CD8-positive, alpha-beta memory T cell (primary cell): ENCODE measurements around the gene TMOD2. TPM values are rescaled to one million over a fixed set of nuclear protein-coding genes. Genes with fewer than 3 reads are reported as not detected.

Source experiments
- CTCF ChIA-PET: fragments of 350-600 bp; sonication (Branson Sonifier 250); formaldehyde crosslinking; loops from one replicate; lab custom pipeline; 2021; ENCODE audit warnings: antibody characterized with exemption; lab: Charles Lee
- POLR2A ChIA-PET: fragments of 350-600 bp; sonication (Branson Sonifier 250); formaldehyde crosslinking; loops from one replicate; lab custom pipeline; 2021; ENCODE audit warnings: antibody characterized with exemption; lab: Charles Lee
- DNase-seq, 5 donors: peaks; one replicate each; pipeline versions ENCODE4 v3.0.0 to v3.0.0-alpha.2; 2020 to 2022; ENCODE audit warnings: mixed read lengths in 1 of 5
- H3K27ac ChIP-seq: one replicate; pipeline ENCODE4 v1.7.0; 2013; ENCODE audit warnings: low read depth, mild to moderate bottlenecking, low read length, moderate library complexity
- H3K27me3 ChIP-seq: 2 replicates; pipeline ENCODE4 v1.7.0; 2013; ENCODE audit warnings: low read length, mild to moderate bottlenecking; ENCODE audit not compliant: insufficient read depth, poor library complexity, severe bottlenecking
- H3K36me3 ChIP-seq: 2 replicates; pipeline ENCODE4 v1.7.0; 2013; ENCODE audit warnings: mild to moderate bottlenecking, low read length, moderate library complexity; ENCODE audit not compliant: insufficient read depth
- H3K4me1 ChIP-seq: 2 replicates; pipeline ENCODE4 v1.7.0; 2013; ENCODE audit warnings: mild to moderate bottlenecking, low read length, moderate library complexity; ENCODE audit not compliant: insufficient read depth
- H3K4me3 ChIP-seq: 2 replicates; pipeline ENCODE4 v1.7.0; 2013; ENCODE audit warnings: mild to moderate bottlenecking, low read length
- H3K9me3 ChIP-seq: 2 replicates; pipeline ENCODE4 v1.7.0; 2013; ENCODE audit warnings: mild to moderate bottlenecking, low read length
- H3K27ac Mint-ChIP-seq, 8 donors: one replicate each; pipeline ENCODE4 v1.8.0; 2020 to 2021; ENCODE audit warnings: mixed read lengths in 8 of 8, mild to moderate bottlenecking in 6 of 8, inconsistent platforms in 3 of 8, moderate library complexity in 3 of 8
- H3K27me3 Mint-ChIP-seq, 2 donors: one replicate each; pipeline ENCODE4 v1.8.0; 2020 to 2021; ENCODE audit warnings: mixed read lengths in 2 of 2, mild to moderate bottlenecking in 1 of 2, moderate library complexity in 1 of 2
- H3K36me3 Mint-ChIP-seq, 3 donors: one replicate each; pipeline ENCODE4 v1.8.0; 2020 to 2021; ENCODE audit warnings: mixed read lengths in 3 of 3, inconsistent platforms in 1 of 3, mild to moderate bottlenecking in 1 of 3
- H3K4me1 Mint-ChIP-seq, 3 donors: one replicate each; pipeline ENCODE4 v1.8.0; 2020 to 2021; ENCODE audit warnings: mixed read lengths in 3 of 3, inconsistent platforms in 1 of 3, mild to moderate bottlenecking in 1 of 3
- H3K4me3 Mint-ChIP-seq, 7 donors: one replicate each; pipeline ENCODE4 v1.8.0; 2020 to 2021; ENCODE audit warnings: mixed read lengths in 7 of 7, mild to moderate bottlenecking in 6 of 7, moderate library complexity in 4 of 7, inconsistent platforms in 2 of 7
- H3K9me3 Mint-ChIP-seq, 5 donors: one replicate each; pipeline ENCODE4 v1.8.0; 2020 to 2022; ENCODE audit warnings: mixed read lengths in 5 of 5, mild to moderate bottlenecking in 3 of 5, moderate library complexity in 2 of 5, inconsistent platforms in 1 of 5
- polyA plus RNA-seq: library from polyadenylated mRNA; unstranded; fragments of 300-500 nt; fragmentation: Illumina TruSeq; gene quantifications from one replicate; pipeline ENCODE4 v1.2.3, GENCODE V29; 2021
- total RNA-seq, 2 experiments: library from RNA; stranded (reverse); gene quantifications; one replicate each; pipeline ENCODE4 v1.2.3, GENCODE V29; 2021

Gene TMOD2
- total and polyA plus RNA-seq, 3 experiments from 2014 or later = 3.1 to 10.0 (median 8.6) TPM

GRCh38 chr15:51736751-51737521 is 14.5 kb upstream of the TMOD2 start:
- Mint-ChIP-seq H3K4me3 (peak overlapping the region; percentile 88 to 97 (median 93)), H3K4me1 (peaks cover 55 to 66% (median 63%) of the 10 kb centered on the region in 3 donors), H3K27ac (peak overlapping the region; percentile 92 to 99 (median 96)), H3K27me3 (no peaks in the 10 kb centered on the region), H3K36me3 (peaks cover 0 to 22% (median 0%) of the 10 kb centered on the region in 3 donors), H3K9me3 (no peaks in the 10 kb centered on the region)
- H3K27me3 ChIP-seq = no peaks in the 10 kb centered on the region
- no peaks in the 10 kb centered on the region for H3K9me3 ChIP-seq
- peak overlapping the region; percentile 71 for H3K27ac ChIP-seq
- CTCF ChIA-PET = interaction anchor here (0.8 to 3.2 kb wide), 12 partner anchors 10 to 92 kb away, joined by 3 to 13 read pairs (median 4); partner anchors contain the start of gene TMOD3
- POLR2A ChIA-PET = interaction anchor here (0.5 to 2.5 kb wide), 4 partner anchors 16 to 442 kb away, joined by 3 to 21 read pairs (median 4); partner anchors contain the start of gene TMOD2
- H3K4me1 ChIP-seq = peaks cover 55% of the 10 kb centered on the region
- H3K4me3 ChIP-seq = peak overlapping the region; percentile 78
- H3K36me3 ChIP-seq = no peaks in the 10 kb centered on the region
- DNase-seq = peak; percentile 48 to 71 (median 64)

- Histone ChIP-seq H3K36me3 (no peaks in the 10 kb centered on the region), H3K27me3 (no peaks in the 10 kb centered on the region), H3K4me3 (peak within 1 kb of the TSS; percentile 78), H3K27ac (peak within 1 kb of the TSS; percentile 71), H3K4me1 (peaks cover 48% of the 10 kb centered on the region), H3K9me3 (no peaks in the 10 kb centered on the region)
- peak within 1 kb of the TSS; percentile 89 to 97 (median 94) for H3K4me3 Mint-ChIP-seq
- peaks cover 47 to 58% (median 56%) of the 10 kb centered on the region in 3 donors for H3K4me1 Mint-ChIP-seq
- CTCF ChIA-PET = interaction anchor here (1.4 to 3.2 kb wide), 7 partner anchors 9 to 88 kb away, joined by 3 to 13 read pairs (median 5); no protein-coding TSS in a partner anchor
- POLR2A ChIA-PET = interaction anchor here (0.5 to 2.5 kb wide), 7 partner anchors 15 to 442 kb away, joined by 3 to 21 read pairs (median 3); partner anchors contain the start of gene TMOD2
- H3K27me3 Mint-ChIP-seq = no peaks in the 10 kb centered on the region
- peak; percentile 56 to 79 (median 75) for DNase-seq
- no peaks in the 10 kb centered on the region for H3K9me3 Mint-ChIP-seq
- peak within 1 kb of the TSS; percentile 95 to 99 (median 98) for H3K27ac Mint-ChIP-seq
- H3K36me3 Mint-ChIP-seq = peaks cover 0 to 19% (median 0%) of the 10 kb centered on the region in 3 donors
Measured at GRCh38 chr15:51737522-51738305, 13.7 kb upstream of the TMOD2 start, which contains the start of gene LYSMD2. Gene LYSMD2 (minus strand): TSS chr15:51737655. CDS start chr15:51737622, 33 bp downstream.

- Histone ChIP-seq H3K4me1 (peaks cover 39% of the 10 kb centered on the region), H3K27ac (peak overlapping the region; percentile 71), H3K36me3 (no peaks in the 10 kb centered on the region), H3K4me3 (no peak overlapping the region), H3K27me3 (no peaks in the 10 kb centered on the region), H3K9me3 (no peaks in the 10 kb centered on the region)
- ChIA-PET CTCF (interaction anchor here (1.4 to 3.2 kb wide), 4 partner anchors 8 to 88 kb away, joined by 3 to 13 read pairs (median 7); no protein-coding TSS in a partner anchor), POLR2A (interaction anchor here (1.0 to 2.5 kb wide), 2 partner anchors 14 to 34 kb away, joined by 4 to 21 read pairs; partner anchors contain the start of gene TMOD2)
- H3K4me1 Mint-ChIP-seq = peaks cover 39 to 50% (median 47%) of the 10 kb centered on the region in 3 donors
- H3K27ac Mint-ChIP-seq = peak overlapping the region; percentile 90 to 99 (median 98)
- peaks cover 0 to 14% (median 0%) of the 10 kb centered on the region in 3 donors for H3K36me3 Mint-ChIP-seq
- DNase-seq = no peak
- no peaks in the 10 kb centered on the region for H3K27me3 Mint-ChIP-seq
- H3K9me3 Mint-ChIP-seq = no peaks in the 10 kb centered on the region
- H3K4me3 Mint-ChIP-seq = peak overlapping the region; percentile 78 to 95 (median 89)
Measured at GRCh38 chr15:51738553-51738952, 12.8 kb upstream of the TMOD2 start.

- Histone ChIP-seq H3K27ac (no peak overlapping the region), H3K36me3 (no peaks in the 10 kb centered on the region), H3K27me3 (no peaks in the 10 kb centered on the region), H3K4me3 (no peak overlapping the region), H3K9me3 (no peaks in the 10 kb centered on the region), H3K4me1 (peaks cover 33% of the 10 kb centered on the region)
- ChIA-PET CTCF (interaction anchor here (0.8 to 1.5 kb wide), 3 partner anchors 7 to 51 kb away, joined by 3 to 4 read pairs (median 3); no protein-coding TSS in a partner anchor), POLR2A (no interaction called here)
- no peak for DNase-seq
- Mint-ChIP-seq H3K4me3 (peak overlapping the region; percentile 14 to 95 (median 89)), H3K27me3 (no peaks in the 10 kb centered on the region), H3K36me3 (peaks cover 0 to 12% (median 0%) of the 10 kb centered on the region in 3 donors), H3K27ac (peak overlapping the region; percentile 90 to 99 (median 98)), H3K9me3 (no peaks in the 10 kb centered on the region), H3K4me1 (peaks cover 36 to 43% (median 42%) of the 10 kb centered on the region in 3 donors)
Measured at GRCh38 chr15:51739061-51739712, 12.2 kb upstream of the TMOD2 start.

- no peak overlapping the region for H3K27ac ChIP-seq
- ChIA-PET CTCF (interaction anchor here (1.4 to 2.7 kb wide), 2 partner anchors 12 to 26 kb away, joined by 3 to 13 read pairs; partner anchors contain the start of gene LYSMD2), POLR2A (no interaction called here)
- H3K36me3 ChIP-seq = no peaks in the 10 kb centered on the region
- Mint-ChIP-seq H3K4me1 (peaks cover 28 to 35% (median 34%) of the 10 kb centered on the region in 3 donors), H3K27me3 (peaks cover 2 to 3% of the 10 kb centered on the region in 2 donors), H3K9me3 (no peaks in the 10 kb centered on the region), H3K27ac (peak overlapping the region in 1 of 8 donors; percentile 55), H3K36me3 (peaks cover 0 to 2% (median 0%) of the 10 kb centered on the region in 3 donors), H3K4me3 (peak overlapping the region in 1 of 7 donors; percentile 88)
- no peaks in the 10 kb centered on the region for H3K27me3 ChIP-seq
- DNase-seq = no peak
- H3K9me3 ChIP-seq = no peaks in the 10 kb centered on the region
- no peak overlapping the region for H3K4me3 ChIP-seq
- peaks cover 11% of the 10 kb centered on the region for H3K4me1 ChIP-seq
Measured at GRCh38 chr15:51749307-51749706, 2.1 kb upstream of the TMOD2 start.

- H3K27ac ChIP-seq = no peak overlapping the region
- H3K4me3 ChIP-seq = no peak overlapping the region
- H3K36me3 Mint-ChIP-seq = peaks cover 0 to 2% (median 2%) of the 10 kb centered on the region in 3 donors
- H3K27ac Mint-ChIP-seq = peak overlapping the region in 1 of 8 donors; percentile 55
- peak overlapping the region; percentile 84 to 93 (median 88) for H3K4me3 Mint-ChIP-seq
- H3K9me3 Mint-ChIP-seq = no peaks in the 10 kb centered on the region
- no peaks in the 10 kb centered on the region for H3K9me3 ChIP-seq
- H3K27me3 ChIP-seq = no peaks in the 10 kb centered on the region
- H3K27me3 Mint-ChIP-seq = peaks cover 2 to 3% of the 10 kb centered on the region in 2 donors
- no peaks in the 10 kb centered on the region for H3K36me3 ChIP-seq
- peaks cover 35 to 44% (median 41%) of the 10 kb centered on the region in 3 donors for H3K4me1 Mint-ChIP-seq
- ChIA-PET POLR2A (no interaction called here), CTCF (interaction anchor here (2.7 kb wide), 1 partner anchor 13 kb away, joined by 13 read pairs; the partner anchor contains the start of gene LYSMD2)
- no peak for DNase-seq
- peaks cover 11% of the 10 kb centered on the region for H3K4me1 ChIP-seq
Measured at GRCh38 chr15:51750186-51750585, 1.2 kb upstream of the TMOD2 start.
